Vagina (tissue), 2 donors: ENCODE measurements around the gene ANKS1B.

Source experiments
- CTCF ChIP-seq, 3 experiments: fragments of 450-650 bp in 2 of 3; fragments of 200-600 bp in 1 of 3; sonication (generic) in 1 of 3; IDR thresholded peaks; one replicate each; pipeline ENCODE4 v1.5.1; 2017 to 2019; ENCODE audit warnings: antibody characterized with exemption in 3 of 3, mild to moderate bottlenecking in 2 of 3, moderate library complexity in 2 of 3
- POLR2A ChIP-seq, 2 donors: fragments of 450-650 bp; IDR thresholded peaks; one replicate each; pipeline ENCODE4 v1.6.1; 2017; ENCODE audit warnings: antibody characterized with exemption in 2 of 2, mild to moderate bottlenecking in 2 of 2, moderate library complexity in 2 of 2
- POLR2AphosphoS5 ChIP-seq, 2 donors: sonication (generic); formaldehyde crosslinking; IDR thresholded peaks; one replicate each; pipeline ENCODE4 v1.9.0; 2017; ENCODE audit warnings: antibody characterized with exemption in 2 of 2, mild to moderate bottlenecking in 2 of 2, low read depth in 1 of 2; ENCODE audit not compliant: insufficient read depth in 1 of 2

GRCh38 chr12:99119449-99119848 lies 865.3 kb downstream of the ANKS1B start:
- TF ChIP-seq CTCF (IDR thresholded peaks at IDR 0.05) (no peak), POLR2AphosphoS5 (IDR thresholded peaks at IDR 0.05; ENCODE audit: insufficient read depth in 1 of 2, low read depth in 1 of 2) (no peak), POLR2A (IDR thresholded peaks at IDR 0.05) (no peak)
